GM23248 (cell line): ENCODE measurements around the gene BMP2K. TPM values are rescaled to one million over a fixed set of nuclear protein-coding genes. Genes with fewer than 3 reads are reported as not detected.

Source experiments
- DNase-seq: peaks from one replicate; pipeline ENCODE4 v3.0.0-alpha.2; 2015
- H2AFZ ChIP-seq: fragments of 200-600 bp; sonication (generic); 2 replicates; pipeline ENCODE4 v1.6.1; 2016; ENCODE audit warnings: antibody characterized with exemption
- H3F3A ChIP-seq: fragments of 200-600 bp; sonication (generic); 2 replicates; pipeline ENCODE4 v1.6.1; 2016; ENCODE audit warnings: mild to moderate bottlenecking, antibody characterized with exemption, mixed run types; ENCODE audit not compliant: insufficient read depth
- H3K27ac ChIP-seq: fragments of 200-600 bp; sonication (generic); 2 replicates; pipeline ENCODE4 v1.5.1; 2016; ENCODE audit warnings: mild to moderate bottlenecking
- H3K27me3 ChIP-seq: fragments of 200-600 bp; sonication (generic); replicated peaks from 2 replicates; pipeline ENCODE4 v1.6.1; 2016; ENCODE audit warnings: mild to moderate bottlenecking; ENCODE audit not compliant: insufficient read depth
- H3K36me3 ChIP-seq: fragments of 200-600 bp; sonication (generic); 2 replicates; pipeline ENCODE4 v1.6.1; 2016; ENCODE audit warnings: low read depth, mild to moderate bottlenecking
- H3K4me1 ChIP-seq: fragments of 200-600 bp; sonication (generic); 2 replicates; pipeline ENCODE4 v1.6.1; 2016; ENCODE audit warnings: mild to moderate bottlenecking; ENCODE audit not compliant: insufficient read depth
- H3K4me2 ChIP-seq: fragments of 200-600 bp; sonication (generic); one replicate; pipeline ENCODE4 v1.6.1; 2016; ENCODE audit warnings: mild to moderate bottlenecking; ENCODE audit not compliant: unreplicated experiment
- H3K4me3 ChIP-seq: fragments of 200-600 bp; sonication (generic); 2 replicates; pipeline ENCODE4 v1.5.1; 2016; ENCODE audit warnings: mild to moderate bottlenecking
- H3K79me2 ChIP-seq: fragments of 200-600 bp; sonication (generic); 2 replicates; pipeline ENCODE4 v1.6.1; 2016; ENCODE audit warnings: mild to moderate bottlenecking; ENCODE audit not compliant: insufficient read depth
- H3K9ac ChIP-seq: fragments of 200-600 bp; sonication (generic); 2 replicates; pipeline ENCODE4 v1.6.1; 2016; ENCODE audit warnings: mild to moderate bottlenecking
- H3K9me2 ChIP-seq: fragments of 200-600 bp; sonication (generic); 2 replicates; pipeline ENCODE4 v1.6.1; 2016; ENCODE audit warnings: mixed run types, mild to moderate bottlenecking, moderate library complexity; ENCODE audit not compliant: insufficient read depth
- H3K9me3 ChIP-seq: fragments of 200-600 bp; sonication (generic); one replicate; pipeline ENCODE4 v1.6.1; 2017; ENCODE audit warnings: low read depth
- H4K20me1 ChIP-seq: fragments of 200-600 bp; sonication (generic); 2 replicates; pipeline ENCODE4 v1.6.0; 2016; ENCODE audit not compliant: insufficient read depth
- EZH2 ChIP-seq: fragments of 200-600 bp; sonication (generic); IDR thresholded peaks from 2 replicates; pipeline ENCODE4 v1.6.1; 2018; ENCODE audit warnings: antibody characterized with exemption, mild to moderate bottlenecking; ENCODE audit not compliant: insufficient read depth, poor library complexity, severe bottlenecking
- EZH2phosphoT487 ChIP-seq: fragments of 200-600 bp; sonication (generic); IDR thresholded peaks from 2 replicates; pipeline ENCODE4 v1.6.1; 2018; ENCODE audit warnings: antibody characterized with exemption, moderate library complexity, mild to moderate bottlenecking, low read depth; ENCODE audit not compliant: insufficient read depth
- WGBS, 2 experiments: methylation state at CpG; one replicate each; pipeline ENCODE4 v1.1.6; 2015 to 2017; ENCODE audit warnings: low lambda C conversion rate in 2 of 2, low coverage in 1 of 2; ENCODE audit errors: missing lambda C conversion rate in 2 of 2; 5-methylcytosine and 5-hydroxymethylcytosine counted together
- in situ Hi-C: fragments of 300-500 bp; cut with MboI; formaldehyde crosslinking; loops from 2 replicates; pipeline ENCODE4 v1.15.0; 2020
- polyA plus RNA-seq: library from polyadenylated mRNA; unstranded; fragments of >200 nt; fragmentation: Nextera tagmentation; extraction: Ambion mirVana; gene quantifications from 2 replicates; pipeline ENCODE4 v1.2.1, GENCODE V29; 2016
- total RNA-seq: library from RNA; depleted of rRNA; stranded (reverse); fragments of >200 nt; shearing (Covaris generic); gene quantifications from 2 replicates; pipeline ENCODE4 v1.2.3, GENCODE V29; 2014

The BMP2K gene
- total and polyA plus RNA-seq, 2 experiments from 2014 or later: 11.0 to 53.0 TPM

GRCh38 chr4:78862314-78862737 lies 86.2 kb downstream of the BMP2K start:
- peaks cover 8% of the 10 kb centered on the region; the same call in 1 of the 2 replicates for H3K36me3 ChIP-seq
- H3K4me2 ChIP-seq: no peak overlapping the region
- H3K27me3 ChIP-seq: no peaks in the 10 kb centered on the region
- no peaks in the 10 kb centered on the region for H4K20me1 ChIP-seq
- H3K4me1 ChIP-seq: no peaks in the 10 kb centered on the region
- WGBS, 2 experiments: 84% methylated on average over 2 of the region's 2 CpGs
- no peak overlapping the region for H3K27ac ChIP-seq
- no peaks in the 10 kb centered on the region for H3K9me3 ChIP-seq
- peaks cover 28% of the 10 kb centered on the region; the same call in 1 of the 2 replicates for H3F3A ChIP-seq
- H3K79me2 ChIP-seq: peaks cover 6% of the 10 kb centered on the region; the same call in 1 of the 2 replicates
- in situ Hi-C loops: loop anchor here (25.0 kb wide), 1 partner anchor 900 kb away; no protein-coding TSS in a partner anchor
- no peaks in the 10 kb centered on the region for H3K9me2 ChIP-seq
- DNase-seq: no peak
- H3K4me3 ChIP-seq: no peak overlapping the region
- TF ChIP-seq EZH2phosphoT487 (no peak), EZH2 (no peak)
- no peak overlapping the region for H3K9ac ChIP-seq
- H2AFZ ChIP-seq: no peak overlapping the region

DNA sequence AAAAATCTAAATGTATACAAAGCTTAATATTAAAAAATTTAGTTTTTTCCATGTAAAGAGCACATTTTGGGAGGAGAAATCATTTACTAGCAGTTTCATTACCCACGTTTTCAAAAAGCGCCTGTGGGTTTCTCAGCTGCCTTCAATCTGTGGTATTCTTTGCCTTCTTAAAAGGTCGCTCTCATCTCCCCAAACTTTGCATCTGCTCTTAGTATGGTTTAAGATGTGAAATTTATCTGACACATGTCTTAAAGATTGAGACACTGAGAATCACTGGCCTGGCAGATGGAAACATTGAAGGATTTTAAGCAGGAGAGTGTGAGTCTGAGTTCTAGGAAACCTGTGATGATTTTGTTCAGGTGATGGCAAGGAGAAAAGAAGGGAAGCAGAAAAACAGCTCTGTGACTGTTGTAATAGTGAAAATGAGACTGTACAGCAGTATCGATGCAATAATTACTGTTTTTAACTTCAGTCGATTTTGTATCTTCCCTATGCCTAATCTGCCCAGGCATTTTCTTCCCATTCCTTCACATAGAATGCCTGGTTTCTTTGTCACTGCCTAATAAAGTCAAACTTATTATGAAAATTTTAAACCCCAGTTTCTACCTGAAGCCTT lies 87.2 kb downstream of the BMP2K start:
- H3K9me3 ChIP-seq: no peaks in the 10 kb centered on the region
- no peak overlapping the region for H3K4me2 ChIP-seq
- no peak overlapping the region for H3K4me3 ChIP-seq
- no peaks in the 10 kb centered on the region for H3K4me1 ChIP-seq
- no peaks in the 10 kb centered on the region for H3K27me3 ChIP-seq
- TF ChIP-seq EZH2phosphoT487 (no peak), EZH2 (no peak)
- H4K20me1 ChIP-seq: no peaks in the 10 kb centered on the region
- no peak overlapping the region for H3K9ac ChIP-seq
- no peak overlapping the region for H3K27ac ChIP-seq
- H3K36me3 ChIP-seq: peaks cover 8% of the 10 kb centered on the region; the same call in 1 of the 2 replicates
- in situ Hi-C loops: loop anchor here (25.0 kb wide), 1 partner anchor 901 kb away; no protein-coding TSS in a partner anchor
- peaks cover 28% of the 10 kb centered on the region; the same call in 1 of the 2 replicates for H3F3A ChIP-seq
- H3K9me2 ChIP-seq: no peaks in the 10 kb centered on the region
- no peak overlapping the region for H2AFZ ChIP-seq
- WGBS, 2 experiments: 72 to 77% methylated on average over 5 of the region's 5 CpGs
- peak; percentile 3 for DNase-seq
- H3K79me2 ChIP-seq: peaks cover 6% of the 10 kb centered on the region; the same call in 1 of the 2 replicates

DNA sequence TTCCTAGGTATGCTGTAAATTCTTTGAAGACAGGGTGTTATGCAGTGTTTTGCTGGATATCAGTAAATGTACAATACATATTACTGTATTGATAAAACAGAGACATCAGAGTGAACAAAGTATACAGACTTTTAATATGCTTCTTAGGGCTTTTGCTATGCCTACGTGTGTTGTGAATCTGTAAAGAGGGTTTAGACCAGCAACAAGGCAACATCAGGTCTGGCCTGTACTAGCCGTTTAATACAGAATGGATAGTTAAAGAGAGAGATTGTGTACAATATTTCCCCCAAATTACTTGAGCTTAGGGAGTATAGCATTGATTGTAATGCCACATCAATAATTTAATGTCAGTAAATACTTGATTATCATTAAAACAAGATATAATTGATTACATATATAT lies 87.8 kb downstream of the BMP2K start:
- no peak overlapping the region for H3K9ac ChIP-seq
- peaks cover 28% of the 10 kb centered on the region; the same call in 1 of the 2 replicates for H3F3A ChIP-seq
- H3K9me3 ChIP-seq: no peaks in the 10 kb centered on the region
- H3K4me1 ChIP-seq: no peaks in the 10 kb centered on the region
- H3K4me3 ChIP-seq: no peak overlapping the region
- in situ Hi-C loops: loop anchor here (25.0 kb wide), 1 partner anchor 902 kb away; no protein-coding TSS in a partner anchor
- H3K9me2 ChIP-seq: no peaks in the 10 kb centered on the region
- 44% methylated on average over 2 of the region's 2 CpGs for WGBS, 2 experiments
- peaks cover 8% of the 10 kb centered on the region; the same call in 1 of the 2 replicates for H3K36me3 ChIP-seq
- H3K27ac ChIP-seq: no peak overlapping the region
- no peaks in the 10 kb centered on the region for H3K27me3 ChIP-seq
- H3K79me2 ChIP-seq: peaks cover 6% of the 10 kb centered on the region; the same call in 1 of the 2 replicates
- no peak for TF ChIP-seq EZH2
- no peak for TF ChIP-seq EZH2phosphoT487
- no peak overlapping the region for H3K4me2 ChIP-seq
- H4K20me1 ChIP-seq: no peaks in the 10 kb centered on the region
- H2AFZ ChIP-seq: no peak overlapping the region
- peak; percentile 4 for DNase-seq

- no peaks in the 10 kb centered on the region for H4K20me1 ChIP-seq
- H3K27me3 ChIP-seq: no peaks in the 10 kb centered on the region
- no peak overlapping the region for H3K9ac ChIP-seq
- peaks cover 6% of the 10 kb centered on the region; the same call in 1 of the 2 replicates for H3K79me2 ChIP-seq
- H3F3A ChIP-seq: peaks cover 31% of the 10 kb centered on the region; the same call in 1 of the 2 replicates
- DNase-seq: peak; percentile 81
- no peak overlapping the region for H3K4me2 ChIP-seq
- in situ Hi-C loops: loop anchor here (25.0 kb wide), 1 partner anchor 902 kb away; no protein-coding TSS in a partner anchor
- peaks cover 11% of the 10 kb centered on the region for H3K36me3 ChIP-seq
- H3K9me2 ChIP-seq: no peaks in the 10 kb centered on the region
- no peak overlapping the region for H2AFZ ChIP-seq
- no peak overlapping the region for H3K27ac ChIP-seq
- WGBS, 2 experiments: 34% methylated on average over 3 of the region's 3 CpGs
- H3K4me1 ChIP-seq: no peaks in the 10 kb centered on the region
- H3K4me3 ChIP-seq: no peak overlapping the region
- no peaks in the 10 kb centered on the region for H3K9me3 ChIP-seq
- no peak for TF ChIP-seq EZH2
- no peak for TF ChIP-seq EZH2phosphoT487
These were observed 88.4 kb downstream of the BMP2K start for GRCh38 chr4:78864405-78865024.
